Measurements from ENCODE around the gene FES.

- TF ChIP-seq POLR2A (IDR thresholded peaks at IDR 0.05; ENCODE audit: extremely low read depth, insufficient read length) (no peak), CTCF (IDR thresholded peaks at IDR 0.05; ENCODE audit: low read depth, low read length) (no peak), MAX (IDR thresholded peaks at IDR 0.05; ENCODE audit: low read depth, low read length) (no peak), MYC (IDR thresholded peaks at IDR 0.05; ENCODE audit: low read depth, low read length) (no peak)
Measured at GRCh38 chr15:90945091-90945490, 60.8 kb downstream of the FES start.

Measured in NB4 (cell line).